Retinal pigment epithelial cell (primary cell): Measurements from ENCODE around the gene PROCR.

ENCODE experiments used
- DNase-seq: peaks from one replicate; pipeline ENCODE4 v3.0.0-alpha.2; 2010; ENCODE audit warnings: low read depth
- H3K4me3 ChIP-seq: 2 replicates; pipeline ENCODE4 v1.5.1; 2011; ENCODE audit warnings: mild to moderate bottlenecking, low read length, control low read depth, moderate library complexity
- TF ChIP-seq, protein P1 (sequence below): conservative IDR thresholded peaks from 2 replicates; pipeline ENCODE4 v1.5.1; 2011; ENCODE audit warnings: low read depth, low read length, control low read depth, inconsistent platforms

Gene PROCR

DNA sequence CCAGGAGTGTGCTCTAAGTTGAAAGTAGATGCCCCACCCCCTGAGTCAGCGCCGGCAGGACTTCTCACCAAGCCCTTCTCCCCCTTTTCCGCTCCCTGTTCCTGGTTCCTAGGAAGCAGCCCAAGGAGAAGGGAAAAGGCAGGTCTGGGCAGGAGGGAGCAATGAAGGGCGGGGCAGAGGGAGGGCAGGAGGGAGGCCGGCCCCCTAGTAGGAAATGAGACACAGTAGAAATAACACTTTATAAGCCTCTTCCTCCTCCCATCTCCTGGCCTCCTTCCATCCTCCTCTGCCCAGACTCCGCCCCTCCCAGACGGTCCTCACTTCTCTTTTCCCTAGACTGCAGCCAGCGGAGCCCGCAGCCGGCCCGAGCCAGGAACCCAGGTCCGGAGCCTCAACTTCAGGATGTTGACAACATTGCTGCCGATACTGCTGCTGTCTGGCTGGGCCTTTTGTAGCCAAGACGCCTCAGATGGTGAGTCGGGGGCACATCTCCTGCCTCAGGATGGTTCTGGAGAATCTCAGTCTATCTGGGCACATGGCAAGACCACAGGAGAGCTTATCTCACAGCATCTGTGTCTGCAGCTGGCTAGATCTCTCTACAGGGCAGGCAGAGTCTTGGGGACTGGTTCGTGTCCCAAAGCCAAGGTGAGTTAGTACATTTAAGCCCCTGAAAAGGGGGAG lies at the start of gene PROCR:
PROCR (plus strand) TSS at position 320 of the 681 bp plus-strand sequence; CDS start at position 403, 83 bp downstream.
- peak within 1 kb of the TSS; percentile 47 for H3K4me3 ChIP-seq
- TF ChIP-seq, protein P1, sequence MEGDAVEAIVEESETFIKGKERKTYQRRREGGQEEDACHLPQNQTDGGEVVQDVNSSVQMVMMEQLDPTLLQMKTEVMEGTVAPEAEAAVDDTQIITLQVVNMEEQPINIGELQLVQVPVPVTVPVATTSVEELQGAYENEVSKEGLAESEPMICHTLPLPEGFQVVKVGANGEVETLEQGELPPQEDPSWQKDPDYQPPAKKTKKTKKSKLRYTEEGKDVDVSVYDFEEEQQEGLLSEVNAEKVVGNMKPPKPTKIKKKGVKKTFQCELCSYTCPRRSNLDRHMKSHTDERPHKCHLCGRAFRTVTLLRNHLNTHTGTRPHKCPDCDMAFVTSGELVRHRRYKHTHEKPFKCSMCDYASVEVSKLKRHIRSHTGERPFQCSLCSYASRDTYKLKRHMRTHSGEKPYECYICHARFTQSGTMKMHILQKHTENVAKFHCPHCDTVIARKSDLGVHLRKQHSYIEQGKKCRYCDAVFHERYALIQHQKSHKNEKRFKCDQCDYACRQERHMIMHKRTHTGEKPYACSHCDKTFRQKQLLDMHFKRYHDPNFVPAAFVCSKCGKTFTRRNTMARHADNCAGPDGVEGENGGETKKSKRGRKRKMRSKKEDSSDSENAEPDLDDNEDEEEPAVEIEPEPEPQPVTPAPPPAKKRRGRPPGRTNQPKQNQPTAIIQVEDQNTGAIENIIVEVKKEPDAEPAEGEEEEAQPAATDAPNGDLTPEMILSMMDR = no peak
- peak; percentile 64 for DNase-seq

DNA sequence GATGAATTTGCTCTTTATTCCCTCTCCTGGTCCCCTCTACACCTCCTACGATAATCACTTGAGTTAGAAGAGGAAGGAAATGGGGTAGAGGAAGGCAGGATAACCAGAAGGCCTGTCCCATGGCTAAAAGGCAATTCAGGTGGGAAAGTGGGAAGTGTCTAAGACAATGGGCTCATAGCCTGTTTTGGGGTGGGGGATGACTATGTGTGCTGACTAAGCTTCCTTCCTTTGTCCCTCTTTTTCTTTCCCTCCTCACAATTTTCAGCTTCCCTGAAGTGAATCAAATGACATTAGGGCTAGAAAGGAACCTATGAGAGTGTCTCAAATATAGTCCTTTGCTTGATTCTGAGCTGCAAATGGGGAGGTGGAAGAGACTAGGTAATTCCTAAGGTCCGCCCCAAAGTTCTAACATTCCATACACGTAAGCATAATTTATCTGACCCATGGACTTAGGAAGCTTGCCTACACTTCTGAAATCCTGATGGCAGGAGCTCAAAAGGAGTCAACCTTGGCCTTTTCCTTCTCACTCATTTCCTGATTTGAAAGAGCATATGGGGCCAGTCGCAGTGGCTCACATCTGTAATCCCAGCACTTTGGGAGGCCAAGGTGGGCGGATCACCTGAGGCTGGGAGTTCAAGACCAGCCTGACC lies 49.0 kb upstream of the PROCR start:
- TF ChIP-seq, protein P1 = no peak
- no peak overlapping the region for H3K4me3 ChIP-seq
- DNase-seq = no peak

DNA sequence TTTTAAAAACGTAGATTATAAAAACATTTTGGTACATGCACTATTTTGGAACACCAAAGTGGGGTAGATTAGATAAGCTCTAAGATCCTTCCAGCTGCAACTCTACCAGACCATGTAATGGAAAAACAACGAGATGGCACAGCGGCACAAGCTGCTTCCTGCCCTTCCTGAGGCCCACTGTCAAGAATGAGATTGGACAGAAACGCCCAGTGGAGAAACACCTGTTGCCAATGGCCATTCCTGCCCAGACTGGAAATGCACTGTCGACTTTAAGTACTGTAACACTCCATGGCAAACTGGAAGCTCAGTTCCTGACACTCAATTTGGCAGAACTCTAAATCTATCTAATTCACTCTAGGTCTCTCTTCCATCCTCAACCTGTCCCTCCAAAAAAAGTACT lies 46.1 kb upstream of the PROCR start:
- no peak for DNase-seq
- TF ChIP-seq, protein P1 = no peak
- no peak overlapping the region for H3K4me3 ChIP-seq

DNA sequence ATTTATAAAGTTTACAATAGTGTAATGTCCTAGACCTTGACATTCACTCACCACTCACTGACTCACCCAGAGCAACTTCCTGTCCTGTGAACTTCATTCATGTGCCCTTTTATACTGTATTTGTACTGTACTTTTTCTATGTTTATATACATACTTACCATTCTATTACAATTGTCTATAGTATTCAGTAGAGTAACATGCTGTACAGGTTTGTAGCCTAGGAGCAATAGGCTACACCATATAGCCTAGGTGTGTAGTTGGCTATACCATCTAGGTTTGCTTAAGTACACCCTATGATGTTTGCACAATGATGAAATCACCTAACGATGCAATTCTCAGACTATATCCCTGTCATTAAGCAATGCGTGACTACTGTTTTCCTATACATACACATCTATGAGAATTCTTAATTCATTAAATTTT lies 42.2 kb upstream of the PROCR start:
- no peak for DNase-seq
- no peak overlapping the region for H3K4me3 ChIP-seq
- TF ChIP-seq, protein P1 = no peak

DNA sequence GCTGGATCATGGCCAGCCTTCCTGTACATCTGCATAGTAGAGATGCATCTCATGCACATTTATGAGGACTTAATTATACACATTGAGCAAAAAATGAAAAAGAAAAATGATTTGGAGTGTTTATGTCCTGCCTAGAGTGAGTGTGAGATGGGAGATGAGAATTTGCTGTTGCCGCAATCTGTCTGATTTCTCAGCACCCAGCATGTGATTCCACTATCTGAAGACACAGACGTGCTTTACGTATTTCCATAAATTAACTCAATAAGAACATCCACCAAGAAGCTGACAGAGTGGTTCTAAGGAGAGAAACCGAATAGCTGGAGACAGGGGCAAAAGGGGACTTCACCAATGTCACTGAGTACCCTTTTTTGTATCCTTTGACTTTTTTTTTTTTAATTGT lies 39.9 kb upstream of the PROCR start:
- no peak overlapping the region for H3K4me3 ChIP-seq
- DNase-seq = no peak
- TF ChIP-seq, protein P1 = no peak

DNA sequence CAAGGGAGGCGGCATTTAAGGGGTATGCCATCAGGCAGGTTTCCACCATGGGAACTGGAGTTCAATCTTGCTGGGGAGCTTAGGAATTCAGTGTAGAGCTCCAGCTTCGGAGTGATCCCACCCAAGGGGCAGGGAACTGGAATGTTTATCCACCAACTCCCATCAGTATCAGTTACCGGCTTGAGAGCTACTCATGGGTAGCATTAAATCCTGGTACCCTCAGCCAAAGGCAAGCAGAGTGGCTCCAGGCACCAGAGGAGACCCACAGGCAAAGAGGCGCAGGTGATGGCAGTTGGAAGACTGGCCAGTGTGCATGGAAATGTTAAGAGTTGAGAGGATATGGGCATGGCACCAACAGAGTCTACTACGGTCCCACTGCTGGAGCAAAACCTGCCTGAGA lies 38.8 kb upstream of the PROCR start:
- TF ChIP-seq, protein P1 = no peak
- DNase-seq = no peak
- no peak overlapping the region for H3K4me3 ChIP-seq

DNA sequence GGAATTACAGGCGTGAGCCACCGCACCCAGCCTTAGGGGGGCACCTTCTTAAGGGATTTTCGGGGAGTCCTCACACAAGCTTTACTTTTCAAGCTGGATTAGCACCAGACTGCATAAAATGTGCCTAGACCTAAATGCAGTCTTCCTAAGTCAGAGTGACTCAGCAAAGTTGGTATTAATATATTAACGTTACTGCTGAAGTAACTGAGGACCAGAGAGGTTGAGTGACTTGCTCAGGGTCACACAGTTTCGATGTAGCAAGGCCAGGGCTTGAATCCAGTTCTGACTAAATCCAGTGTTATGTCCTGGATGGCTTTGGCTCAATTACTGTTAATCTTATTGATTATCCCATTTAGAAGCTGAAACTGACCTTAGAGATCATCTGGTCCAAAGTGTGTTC lies 38.1 kb upstream of the PROCR start:
- TF ChIP-seq, protein P1 = no peak
- no peak for DNase-seq
- no peak overlapping the region for H3K4me3 ChIP-seq
